HuH-7.5 (cell line): ENCODE measurements around the gene DNASE2.
A peak's percentile ranks its signal among the peaks of the same experiment; 100 is the strongest.

Experiments used
- DNase-seq: peaks from one replicate; pipeline ENCODE4 v3.0.0; 2011; ENCODE audit warnings: low spot score

Gene DNASE2

GRCh38 chr19:12886651-12886968, 5.4 kb upstream of the DNASE2 start:
- no peak for DNase-seq

- DNase-seq: no peak
These were observed 4.8 kb upstream of the DNASE2 start for GRCh38 chr19:12885749-12886650.

GRCh38 chr19:12884926-12885748, 3.9 kb upstream of the DNASE2 start:
- DNase-seq: no peak

GRCh38 chr19:12884627-12884925, 3.3 kb upstream of the DNASE2 start:
- DNase-seq: no peak

GRCh38 chr19:12884202-12884601, 3.0 kb upstream of the DNASE2 start:
- DNase-seq: no peak

- no peak for DNase-seq
These were observed 1.3 kb upstream of the DNASE2 start for GRCh38 chr19:12882589-12882988.

GRCh38 chr19:12880551-12881171, 588 bp downstream of the DNASE2 start:
- DNase-seq: no peak

GRCh38 chr19:12875086-12875485, 6.2 kb downstream of the DNASE2 start:
- DNase-seq: no peak

- DNase-seq: no peak
These were observed 7.1 kb downstream of the DNASE2 start for GRCh38 chr19:12873891-12874745.

- DNase-seq: no peak
These were observed 8.0 kb downstream of the DNASE2 start for GRCh38 chr19:12872941-12873890.

- DNase-seq: no peak
These were observed 9.0 kb downstream of the DNASE2 start for GRCh38 chr19:12872255-12872654.

GRCh38 chr19:12871681-12872080, 9.6 kb downstream of the DNASE2 start:
- DNase-seq: no peak

GRCh38 chr19:12868540-12869112, 12.6 kb downstream of the DNASE2 start:
- no peak for DNase-seq

- peak; percentile 95 for DNase-seq
These were observed 13.8 kb downstream of the DNASE2 start for GRCh38 chr19:12867120-12868099.

GRCh38 chr19:12866416-12867119, 14.7 kb downstream of the DNASE2 start:
- DNase-seq: no peak

- no peak for DNase-seq
These were observed 15.4 kb downstream of the DNASE2 start for GRCh38 chr19:12865746-12866415.

GRCh38 chr19:12864721-12865715, 16.2 kb downstream of the DNASE2 start:
- DNase-seq: no peak
